NCI-H82 (cell line): ENCODE data around the gene SUN2.

ENCODE experiments used
- DNase-seq: peaks from one replicate; lab custom pipeline; 2025; lab: John Stamatoyannopoulos, UW

SUN2 gene

GRCh38 chr22:38734421-38735100, 21.2 kb downstream of the SUN2 start:
- DNase-seq, result no peak

DNA sequence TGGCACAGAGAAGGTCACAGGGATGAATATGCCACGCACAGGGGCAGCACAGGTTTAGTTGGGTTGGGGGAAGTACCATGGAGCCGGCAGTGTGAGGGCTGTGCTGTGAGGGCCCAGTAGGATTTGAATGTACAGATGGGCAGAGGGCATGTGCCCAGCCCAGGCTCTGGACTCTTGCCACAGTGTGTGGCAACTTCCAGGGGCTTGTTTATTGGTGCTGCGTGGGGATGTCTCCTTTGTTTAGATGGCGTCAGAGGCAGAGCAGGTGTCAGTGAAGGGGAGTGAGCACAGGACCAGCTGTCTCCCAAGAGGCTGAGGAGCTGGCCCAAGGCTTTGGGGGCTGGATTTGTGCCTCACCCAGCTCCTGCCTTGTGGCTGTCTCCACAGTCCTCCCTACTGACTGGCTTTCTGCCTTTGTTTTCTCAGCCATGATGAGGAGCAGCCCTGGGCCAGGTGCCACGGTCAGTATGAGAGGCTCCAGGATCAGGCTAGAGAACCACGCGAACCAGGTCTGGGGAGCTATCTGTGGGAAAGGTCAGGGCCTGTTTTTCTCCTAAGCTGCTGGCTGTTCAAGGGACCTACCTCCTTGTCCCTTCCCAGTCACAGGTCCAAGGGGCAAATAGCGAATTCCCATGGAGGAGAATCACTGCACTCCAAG, 21.9 kb downstream of the SUN2 start:
- peak; percentile 11 for DNase-seq

- peak; percentile 54 for DNase-seq
Observed at GRCh38 chr22:38733329-38733723, 22.5 kb downstream of the SUN2 start.

- no peak for DNase-seq
Observed at GRCh38 chr22:38732251-38732815, 23.5 kb downstream of the SUN2 start.

- DNase-seq, result no peak
Observed at GRCh38 chr22:38731703-38732161, 24.1 kb downstream of the SUN2 start.

- DNase-seq, result no peak
Observed at GRCh38 chr22:38730411-38730871, 25.4 kb downstream of the SUN2 start.

- no peak for DNase-seq
Observed at GRCh38 chr22:38729946-38730345, 25.9 kb downstream of the SUN2 start.

DNA sequence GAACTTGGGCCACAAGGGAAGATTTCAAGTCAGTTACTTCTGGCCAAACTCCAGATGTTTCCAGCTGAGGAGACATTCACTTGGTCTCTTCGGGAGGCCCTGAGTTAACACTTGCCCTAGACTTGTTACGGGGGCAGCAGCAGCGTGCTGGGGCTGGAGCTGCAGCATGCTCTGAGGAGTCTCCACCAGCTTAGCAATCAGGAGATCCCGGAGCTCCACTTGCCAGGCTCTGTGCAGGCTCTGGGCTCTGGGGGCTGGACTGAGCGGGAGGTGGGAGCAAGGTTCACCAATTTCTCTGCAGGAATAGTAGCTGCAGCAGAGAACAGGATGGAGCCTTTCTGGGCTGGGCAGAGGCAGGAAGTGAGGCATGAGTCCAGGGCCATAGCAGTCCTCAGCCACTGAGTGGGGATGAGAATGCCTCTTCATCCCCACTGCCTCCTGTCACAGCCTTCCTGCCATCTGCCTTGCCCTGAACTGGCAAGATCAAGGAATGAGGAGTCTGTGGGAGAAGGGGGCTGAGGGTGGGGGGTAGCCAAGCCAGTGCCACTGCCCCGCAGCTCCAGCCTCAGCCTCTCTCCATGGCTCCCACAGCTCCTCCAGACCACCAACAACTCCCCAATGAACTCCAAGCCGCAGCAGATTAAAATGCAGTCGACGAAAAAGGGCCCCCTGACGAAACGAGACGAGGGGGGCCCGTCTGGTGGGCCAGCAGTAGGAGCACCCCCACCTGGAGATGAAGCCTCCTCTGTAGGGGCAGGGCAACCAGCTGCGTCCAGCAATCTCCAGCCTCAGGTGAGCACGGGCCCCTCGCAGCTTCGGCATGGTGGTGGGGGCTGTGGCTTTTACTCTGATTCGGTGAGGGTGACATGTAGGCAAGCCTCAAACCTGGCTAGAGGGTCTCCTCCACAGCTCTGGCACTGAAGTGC, 26.7 kb downstream of the SUN2 start:
- no peak for DNase-seq

GRCh38 chr22:38727530-38728451, 28.0 kb downstream of the SUN2 start:
- DNase-seq, result no peak

DNA sequence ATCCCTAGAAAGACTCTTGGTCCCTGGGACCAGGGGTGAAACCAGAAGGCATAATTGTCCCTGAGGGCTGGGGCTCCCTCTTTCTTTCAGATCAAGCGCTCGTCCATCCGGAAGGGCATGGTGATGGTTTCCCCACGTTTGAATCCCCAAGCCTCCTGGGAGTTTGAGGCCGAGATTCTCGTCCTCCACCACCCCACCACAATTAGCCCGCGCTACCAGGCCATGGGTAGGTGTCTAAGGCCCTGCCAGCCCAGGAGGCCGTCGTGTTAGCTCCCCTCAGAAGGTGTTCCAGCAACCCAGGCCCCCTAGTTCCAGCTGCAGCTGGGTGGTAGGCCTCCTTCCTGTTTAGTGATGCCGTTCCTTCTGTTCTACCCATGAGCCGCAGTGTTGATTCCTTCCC, 28.7 kb downstream of the SUN2 start:
- DNase-seq, result no peak

- no peak for DNase-seq
Observed at GRCh38 chr22:38725900-38726655, 29.7 kb downstream of the SUN2 start.

GRCh38 chr22:38724926-38725571, 30.7 kb downstream of the SUN2 start:
- peak; percentile 57 for DNase-seq

DNA sequence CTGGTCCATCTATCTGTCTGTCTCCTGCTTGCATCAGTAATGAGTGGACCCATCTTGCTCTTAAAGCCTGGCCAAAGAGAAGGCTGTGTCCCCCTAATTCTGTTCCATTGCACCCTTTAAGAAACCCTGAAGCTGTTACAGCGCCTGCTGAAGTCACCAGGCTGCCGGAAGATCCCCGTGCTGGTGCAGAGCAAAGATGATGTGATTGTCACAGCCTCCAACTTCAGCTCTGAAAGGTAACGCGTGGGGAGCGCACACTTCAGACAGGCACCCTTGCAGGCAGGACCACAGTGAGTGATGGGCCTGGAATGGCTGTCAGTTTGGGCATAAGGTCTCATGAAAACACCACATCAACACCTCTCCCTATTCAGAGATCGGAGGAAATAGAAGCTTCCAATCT, 31.6 kb downstream of the SUN2 start:
- DNase-seq, result no peak

GRCh38 chr22:38721551-38721950, 34.2 kb downstream of the SUN2 start:
- DNase-seq, result no peak

GRCh38 chr22:38720350-38720749, 35.4 kb downstream of the SUN2 start:
- DNase-seq, result no peak

- DNase-seq, result no peak
Observed at GRCh38 chr22:38719196-38719595, 36.6 kb downstream of the SUN2 start.

DNA sequence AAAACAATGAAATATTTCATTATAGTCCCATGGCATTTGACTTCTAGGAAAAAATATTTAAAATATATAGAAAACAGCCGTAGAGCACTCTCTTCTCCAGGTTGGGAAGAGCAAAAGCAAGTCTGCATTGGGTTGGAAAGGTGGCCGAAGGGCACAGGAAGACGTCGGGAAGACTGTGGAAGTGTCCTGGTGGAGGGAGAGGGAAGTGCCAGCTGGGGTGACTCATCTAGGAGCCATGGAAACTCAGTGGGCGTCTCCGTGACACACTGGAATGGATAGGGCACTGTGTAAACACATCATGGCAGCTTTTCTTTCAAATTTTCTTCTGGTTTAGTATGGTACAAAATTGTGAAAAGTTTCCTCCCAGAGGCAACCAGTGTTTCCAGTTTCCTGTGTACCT, 37.4 kb downstream of the SUN2 start:
- DNase-seq, result peak; percentile 36

DNA sequence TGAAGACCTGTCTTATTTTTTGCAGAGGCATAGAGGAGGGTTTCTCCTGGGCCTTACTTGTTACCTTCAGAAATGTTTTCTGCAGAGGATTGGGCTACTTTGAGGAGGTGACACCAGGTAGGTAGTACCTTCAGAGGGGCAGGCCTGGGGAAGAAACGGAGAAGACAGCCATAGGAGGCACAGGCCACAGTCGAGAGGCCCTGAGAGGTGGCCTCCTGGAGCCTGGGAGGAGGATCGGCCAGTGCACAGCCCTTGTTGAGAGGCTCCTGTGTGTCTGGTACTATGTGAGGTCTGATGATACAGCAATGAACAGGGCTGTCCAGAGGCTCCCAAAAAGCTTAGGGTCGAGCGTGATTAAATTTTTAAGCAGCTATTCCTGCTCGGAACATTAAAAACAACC, 38.6 kb downstream of the SUN2 start:
- no peak for DNase-seq

DNA sequence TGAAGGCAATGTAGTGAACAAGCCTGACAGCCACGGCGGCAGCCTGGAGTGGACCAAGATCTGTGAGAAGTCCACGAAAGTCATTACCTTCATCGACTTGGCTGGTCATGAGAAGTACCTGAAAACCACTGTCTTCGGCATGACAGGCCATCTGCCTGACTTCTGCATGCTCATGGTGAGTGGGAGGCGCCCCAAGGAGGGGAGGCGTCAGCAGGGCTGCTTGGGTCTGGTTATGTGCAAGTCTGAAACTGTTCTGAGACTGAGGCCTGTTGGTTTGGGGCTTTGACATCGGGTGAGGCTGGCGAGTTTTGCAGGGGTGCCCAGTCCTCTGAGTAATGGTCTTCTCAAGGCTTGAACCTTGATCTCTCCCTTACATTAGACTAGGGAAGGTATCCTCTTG, 39.0 kb downstream of the SUN2 start:
- DNase-seq, result no peak

DNA sequence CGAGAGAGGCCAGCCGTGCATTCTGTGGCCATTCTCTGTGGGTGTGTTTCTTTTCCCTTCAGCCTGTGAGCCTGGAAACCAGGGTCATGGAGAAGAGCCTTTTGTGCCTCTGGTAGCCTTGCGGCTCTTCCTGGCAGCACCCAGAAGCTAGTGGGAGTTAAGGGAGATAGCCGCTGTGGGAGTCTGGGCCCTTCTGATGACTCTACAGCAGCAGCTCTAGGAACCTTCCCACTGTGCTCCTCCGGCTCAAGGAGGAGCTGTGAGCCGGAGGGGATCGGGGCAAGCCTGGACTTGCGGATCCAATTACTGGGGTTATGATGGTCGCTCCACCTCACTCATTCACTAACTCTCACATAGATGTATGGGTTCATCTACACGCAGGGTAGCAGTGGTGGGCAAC, 39.5 kb downstream of the SUN2 start:
- DNase-seq, result no peak
